Loucy (cell line): Measurements from ENCODE around the gene RHEB.
A peak's percentile ranks its signal among the peaks of the same experiment; 100 is the strongest.

Source experiments
- H2AFZ ChIP-seq: fragments of 200-600 bp; sonication (generic); 2 replicates; pipeline ENCODE4 v1.6.0; 2016; ENCODE audit warnings: antibody characterized with exemption, mild to moderate bottlenecking, low read length, moderate library complexity
- H3F3A ChIP-seq: fragments of 200-600 bp; 2 replicates; pipeline ENCODE4 v1.6.0; 2016; ENCODE audit warnings: antibody characterized with exemption, low read depth, mild to moderate bottlenecking
- H3K27me3 ChIP-seq: fragments of 200-600 bp; sonication (generic); 2 replicates; pipeline ENCODE4 v1.6.1; 2014; ENCODE audit warnings: low read length, mild to moderate bottlenecking; ENCODE audit not compliant: insufficient read depth, poor library complexity, severe bottlenecking
- H3K36me3 ChIP-seq: fragments of 200-600 bp; sonication (generic); 2 replicates; pipeline ENCODE4 v1.6.1; 2016; ENCODE audit warnings: low read length; ENCODE audit not compliant: insufficient read depth
- H3K4me1 ChIP-seq: fragments of 200-600 bp; sonication (generic); 2 replicates; pipeline ENCODE4 v1.5.1; 2014; ENCODE audit warnings: low read length, mild to moderate bottlenecking; ENCODE audit not compliant: insufficient read depth, poor library complexity, severe bottlenecking
- H3K4me2 ChIP-seq: fragments of 200-600 bp; sonication (generic); 2 replicates; pipeline ENCODE4 v1.6.0; 2014; ENCODE audit warnings: antibody characterized with exemption, low read length, low read depth, mild to moderate bottlenecking; ENCODE audit not compliant: poor library complexity, severe bottlenecking
- H3K4me3 ChIP-seq: fragments of 200-600 bp; sonication (generic); 2 replicates; pipeline ENCODE4 v1.5.1; 2014; ENCODE audit warnings: low read length, mild to moderate bottlenecking, mixed read lengths; ENCODE audit not compliant: poor library complexity, severe bottlenecking
- H3K79me2 ChIP-seq: fragments of 200-600 bp; sonication (generic); 2 replicates; pipeline ENCODE4 v1.6.1; 2014; ENCODE audit warnings: low read length; ENCODE audit not compliant: insufficient read depth
- H3K9ac ChIP-seq: fragments of 200-600 bp; sonication (generic); 2 replicates; pipeline ENCODE4 v1.6.0; 2014; ENCODE audit warnings: mild to moderate bottlenecking, low read depth, low read length, moderate library complexity; ENCODE audit not compliant: poor library complexity, severe bottlenecking
- H3K9me2 ChIP-seq: fragments of 200-600 bp; sonication (generic); replicated peaks from 2 replicates; pipeline ENCODE4 v1.6.1; 2016; ENCODE audit warnings: low read depth, low read length, mixed read lengths
- H3K9me3 ChIP-seq: fragments of 200-600 bp; sonication (generic); 2 replicates; pipeline ENCODE4 v1.6.1; 2014; ENCODE audit warnings: mild to moderate bottlenecking, antibody characterized with exemption, low read length, low read depth; ENCODE audit not compliant: insufficient read depth
- H4K20me1 ChIP-seq: fragments of 200-600 bp; sonication (generic); 2 replicates; pipeline ENCODE4 v1.6.0; 2014; ENCODE audit warnings: antibody characterized with exemption, low read length, mild to moderate bottlenecking; ENCODE audit not compliant: insufficient read depth, poor library complexity, severe bottlenecking
- EZH2phosphoT487 ChIP-seq: fragments of 200-600 bp; IDR thresholded peaks from 2 replicates; pipeline ENCODE4 v1.6.1; 2018; ENCODE audit warnings: antibody characterized with exemption, mild to moderate bottlenecking, moderate library complexity, borderline replicate concordance
- TF ChIP-seq, protein P1 (sequence below): fragments of 200-600 bp; sonication (generic); conservative IDR thresholded peaks from 2 replicates; pipeline ENCODE4 v1.5.1; 2014; ENCODE audit warnings: mild to moderate bottlenecking, antibody characterized with exemption, low read length

The RHEB gene

DNA sequence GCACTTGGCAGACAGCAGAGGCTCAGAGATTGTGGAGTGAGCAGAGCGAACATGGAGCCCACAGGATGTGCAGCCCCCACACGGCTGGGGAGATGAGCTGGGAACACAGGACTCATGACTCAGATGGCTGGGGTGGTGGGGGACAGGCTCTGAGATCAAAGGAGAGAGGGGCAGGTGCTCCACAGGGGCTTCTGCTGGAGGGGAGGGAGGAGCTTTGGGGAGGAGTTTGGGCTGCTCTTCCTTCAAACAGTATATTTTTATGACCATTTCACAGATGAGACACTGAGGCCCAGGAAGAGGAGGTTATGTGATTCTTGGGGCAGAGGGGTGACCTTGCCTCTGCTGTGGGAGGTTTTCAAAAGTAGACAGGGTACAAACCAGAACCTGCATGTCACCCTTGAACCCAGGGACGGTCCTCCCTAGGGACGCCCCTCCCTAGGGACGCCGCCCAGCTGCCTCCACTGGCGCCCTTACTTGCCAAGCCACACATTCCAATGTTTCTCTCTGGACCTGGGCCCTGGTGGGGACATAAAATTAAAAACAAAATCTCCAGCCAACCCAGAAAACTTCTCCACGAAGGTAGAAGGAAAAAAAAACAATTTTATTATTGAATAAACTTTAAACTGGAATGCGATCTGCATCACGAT lies 78.8 kb downstream of the RHEB start:
- no peaks in the 10 kb centered on the region for H3K9me2 ChIP-seq
- no peaks in the 10 kb centered on the region for H3K27me3 ChIP-seq
- peaks cover 13% of the 10 kb centered on the region for H3K4me1 ChIP-seq
- no peaks in the 10 kb centered on the region for H3K79me2 ChIP-seq
- H3K36me3 ChIP-seq = no peaks in the 10 kb centered on the region
- peak overlapping the region; percentile 4 for H3K4me2 ChIP-seq
- TF ChIP-seq, protein P1, sequence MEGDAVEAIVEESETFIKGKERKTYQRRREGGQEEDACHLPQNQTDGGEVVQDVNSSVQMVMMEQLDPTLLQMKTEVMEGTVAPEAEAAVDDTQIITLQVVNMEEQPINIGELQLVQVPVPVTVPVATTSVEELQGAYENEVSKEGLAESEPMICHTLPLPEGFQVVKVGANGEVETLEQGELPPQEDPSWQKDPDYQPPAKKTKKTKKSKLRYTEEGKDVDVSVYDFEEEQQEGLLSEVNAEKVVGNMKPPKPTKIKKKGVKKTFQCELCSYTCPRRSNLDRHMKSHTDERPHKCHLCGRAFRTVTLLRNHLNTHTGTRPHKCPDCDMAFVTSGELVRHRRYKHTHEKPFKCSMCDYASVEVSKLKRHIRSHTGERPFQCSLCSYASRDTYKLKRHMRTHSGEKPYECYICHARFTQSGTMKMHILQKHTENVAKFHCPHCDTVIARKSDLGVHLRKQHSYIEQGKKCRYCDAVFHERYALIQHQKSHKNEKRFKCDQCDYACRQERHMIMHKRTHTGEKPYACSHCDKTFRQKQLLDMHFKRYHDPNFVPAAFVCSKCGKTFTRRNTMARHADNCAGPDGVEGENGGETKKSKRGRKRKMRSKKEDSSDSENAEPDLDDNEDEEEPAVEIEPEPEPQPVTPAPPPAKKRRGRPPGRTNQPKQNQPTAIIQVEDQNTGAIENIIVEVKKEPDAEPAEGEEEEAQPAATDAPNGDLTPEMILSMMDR = no peak
- TF ChIP-seq EZH2phosphoT487 = no peak
- H3K4me3 ChIP-seq = no peak overlapping the region
- H3F3A ChIP-seq = no peaks in the 10 kb centered on the region
- no peaks in the 10 kb centered on the region for H4K20me1 ChIP-seq
- H2AFZ ChIP-seq = no peak overlapping the region
- H3K9ac ChIP-seq = no peak overlapping the region
- H3K9me3 ChIP-seq = no peaks in the 10 kb centered on the region

- Histone ChIP-seq H3K9ac (no peak within 1 kb of the TSS), H3K4me1 (peaks cover 13% of the 10 kb centered on the region), H3F3A (no peaks in the 10 kb centered on the region), H3K36me3 (no peaks in the 10 kb centered on the region), H3K79me2 (no peaks in the 10 kb centered on the region), H3K27me3 (no peaks in the 10 kb centered on the region), H3K4me3 (peak within 1 kb of the TSS; percentile 31), H3K4me2 (peak within 1 kb of the TSS; percentile 41), H2AFZ (peak within 1 kb of the TSS; percentile 63; the same call in 1 of the 2 replicates), H4K20me1 (no peaks in the 10 kb centered on the region), H3K9me3 (no peaks in the 10 kb centered on the region), H3K9me2 (no peaks in the 10 kb centered on the region)
- TF ChIP-seq, protein P1 = no peak
- TF ChIP-seq EZH2phosphoT487 = no peak
Observed at GRCh38 chr7:151439855-151440798, 79.6 kb downstream of the RHEB start, which contains the start of gene CRYGN. TSS of gene CRYGN (minus strand) at chr7:151440141. CDS start at chr7:151439917, 224 bp downstream.

DNA sequence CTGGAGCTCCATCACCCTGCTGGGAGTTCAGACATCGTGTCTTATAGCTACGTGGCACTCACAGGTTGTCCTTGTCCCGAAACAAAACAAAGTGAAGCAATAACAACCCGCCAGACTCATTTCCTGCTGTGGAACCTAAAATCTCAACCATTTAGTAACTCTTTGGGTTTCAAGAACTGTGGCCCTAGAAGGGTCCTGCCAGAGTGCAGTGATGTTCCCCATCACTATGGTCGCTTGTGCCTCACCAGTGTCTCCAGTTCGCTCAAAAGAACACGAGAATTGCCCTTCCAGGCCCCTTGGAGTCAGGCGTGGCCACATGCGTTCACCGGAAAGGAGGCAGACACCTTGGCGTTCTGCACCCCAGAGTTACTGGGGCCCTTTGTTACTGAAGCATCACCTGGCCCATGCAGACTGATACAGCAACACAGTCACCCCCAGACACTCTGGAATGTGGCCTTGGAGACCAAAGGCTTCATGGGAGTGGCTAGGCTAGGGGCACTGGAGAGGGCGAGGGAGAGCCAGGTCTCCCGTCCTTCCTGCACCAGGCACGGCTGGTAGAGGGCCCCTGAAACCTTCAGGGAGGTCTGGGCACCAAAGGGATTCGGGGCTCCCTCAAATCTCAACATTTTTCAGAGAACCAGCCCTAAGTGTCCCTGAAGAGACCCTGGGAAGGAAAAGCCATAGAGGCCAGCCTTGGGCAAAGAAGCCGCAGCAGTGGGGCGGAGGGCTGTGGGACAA lies 80.7 kb downstream of the RHEB start:
- Histone ChIP-seq H3K4me1 (peaks cover 13% of the 10 kb centered on the region), H3K27me3 (no peaks in the 10 kb centered on the region), H3F3A (no peaks in the 10 kb centered on the region), H3K4me3 (no peak overlapping the region), H2AFZ (no peak overlapping the region), H3K9ac (no peak overlapping the region), H3K9me3 (no peaks in the 10 kb centered on the region), H3K79me2 (no peaks in the 10 kb centered on the region), H4K20me1 (no peaks in the 10 kb centered on the region), H3K4me2 (no peak overlapping the region), H3K9me2 (no peaks in the 10 kb centered on the region), H3K36me3 (no peaks in the 10 kb centered on the region)
- TF ChIP-seq, protein P1 = no peak
- no peak for TF ChIP-seq EZH2phosphoT487
